ENCODE results near the gene MANBA.

Gene MANBA

DNA sequence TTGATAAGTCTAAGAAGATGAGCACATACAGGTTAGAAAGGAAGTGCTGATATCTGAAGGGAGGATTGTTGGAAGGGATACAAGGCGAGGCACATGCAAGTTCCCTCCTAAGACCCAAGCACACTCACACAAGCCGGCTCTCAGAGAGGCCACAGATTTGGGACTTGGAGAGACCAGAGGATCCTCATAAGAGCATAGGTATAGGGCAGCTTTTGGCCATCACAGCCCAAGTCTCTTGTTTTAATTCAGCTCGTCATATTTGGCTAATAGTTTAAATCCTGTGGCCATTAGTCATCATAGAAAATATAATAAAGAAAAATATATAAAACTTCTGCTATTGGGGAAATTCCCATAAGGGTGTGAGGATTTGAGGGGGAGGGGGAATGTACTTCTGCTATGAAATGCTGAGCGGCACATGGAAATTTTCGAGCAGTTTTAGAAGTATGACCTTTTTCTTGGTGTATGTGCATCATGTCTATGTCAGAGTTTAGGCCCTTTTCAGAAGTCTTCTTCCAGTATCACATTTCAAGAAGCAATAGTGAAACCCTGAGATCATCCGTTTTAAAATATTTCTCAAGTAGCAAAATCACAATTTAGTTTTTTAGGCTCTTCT lies 161.9 kb downstream of the MANBA start:
- no peak overlapping the region for H2AFZ ChIP-seq (ENCODE audit: low read length, unreplicated experiment)
- H3K36me3 ChIP-seq (ENCODE audit: insufficient read depth, low read length) = peaks cover 47% of the 10 kb centered on the region
- no peaks in the 10 kb centered on the region for H3K4me1 ChIP-seq (ENCODE audit: control insufficient read depth, insufficient read depth, low read length, unreplicated experiment)
- H3K4me3 ChIP-seq (ENCODE audit: low read depth, low read length) = no peak overlapping the region
- H3K27me3 ChIP-seq (ENCODE audit: insufficient read depth, low read length) = no peaks in the 10 kb centered on the region
- no peak overlapping the region for H3K27ac ChIP-seq (ENCODE audit: low read depth, low read length)
- no peaks in the 10 kb centered on the region for H3K79me2 ChIP-seq (ENCODE audit: control insufficient read depth, insufficient read depth, low read length, unreplicated experiment)

DNA sequence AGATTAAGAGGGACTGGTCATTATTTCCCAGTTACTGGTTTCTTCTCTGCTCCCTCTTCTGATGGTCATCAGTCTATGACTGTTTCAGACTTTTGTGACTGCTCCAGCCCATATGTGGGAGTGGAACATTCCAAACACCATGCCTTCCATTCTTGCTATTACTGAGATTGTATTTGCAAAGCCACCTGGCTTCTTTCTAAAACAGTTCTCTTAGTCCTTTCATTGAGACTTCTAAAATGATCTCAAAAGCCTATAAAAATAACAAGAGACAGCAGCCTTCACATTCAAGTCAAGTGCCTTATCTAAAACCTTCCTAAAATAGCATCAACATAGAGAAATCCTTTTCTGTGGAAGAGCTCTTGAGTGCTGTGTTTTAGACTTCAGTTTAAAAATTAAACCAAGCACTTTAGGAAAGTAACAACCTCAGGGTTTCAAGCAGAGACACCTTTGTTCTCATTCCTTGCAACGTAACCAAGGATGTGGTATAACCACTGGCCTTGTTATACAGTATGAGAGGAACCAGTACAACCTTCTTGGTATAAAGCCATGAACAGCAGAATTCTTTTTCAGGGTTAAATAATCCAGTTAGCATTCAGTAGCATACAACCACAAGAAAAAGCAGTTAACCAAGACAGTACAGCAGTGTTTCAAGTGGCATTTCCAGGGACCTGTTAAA lies 162.5 kb downstream of the MANBA start:
- Histone ChIP-seq H3K79me2 (ENCODE audit: control insufficient read depth, insufficient read depth, low read length, unreplicated experiment) (no peaks in the 10 kb centered on the region), H3K27ac (ENCODE audit: low read depth, low read length) (no peak overlapping the region), H2AFZ (ENCODE audit: low read length, unreplicated experiment) (no peak overlapping the region), H3K27me3 (ENCODE audit: insufficient read depth, low read length) (no peaks in the 10 kb centered on the region), H3K4me1 (ENCODE audit: control insufficient read depth, insufficient read depth, low read length, unreplicated experiment) (no peaks in the 10 kb centered on the region), H3K4me3 (ENCODE audit: low read depth, low read length) (no peak overlapping the region), H3K36me3 (ENCODE audit: insufficient read depth, low read length) (peaks cover 47% of the 10 kb centered on the region)

DNA sequence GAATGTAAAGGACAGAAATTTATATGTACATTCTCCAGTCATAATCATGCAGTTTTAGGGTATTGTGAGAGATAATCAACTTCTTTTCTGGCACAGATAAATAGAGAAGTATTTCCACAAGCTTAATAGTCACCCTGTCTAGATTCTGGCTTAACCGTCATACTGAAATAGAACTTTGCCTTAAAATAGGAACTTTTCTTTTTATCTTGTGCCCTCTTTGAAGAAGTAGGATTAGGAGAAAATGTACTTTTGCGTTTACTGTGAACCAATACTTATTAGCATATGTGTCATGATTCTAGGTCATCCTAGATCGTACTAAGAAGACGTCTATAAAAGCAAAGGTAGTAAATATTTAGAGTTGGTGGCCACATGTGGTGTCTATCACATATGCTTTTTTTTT lies 164.2 kb downstream of the MANBA start:
- Histone ChIP-seq H3K4me3 (ENCODE audit: low read depth, low read length) (no peak overlapping the region), H2AFZ (ENCODE audit: low read length, unreplicated experiment) (no peak overlapping the region), H3K27ac (ENCODE audit: low read depth, low read length) (no peak overlapping the region), H3K27me3 (ENCODE audit: insufficient read depth, low read length) (no peaks in the 10 kb centered on the region), H3K79me2 (ENCODE audit: control insufficient read depth, insufficient read depth, low read length, unreplicated experiment) (no peaks in the 10 kb centered on the region), H3K36me3 (ENCODE audit: insufficient read depth, low read length) (peaks cover 47% of the 10 kb centered on the region), H3K4me1 (ENCODE audit: control insufficient read depth, insufficient read depth, low read length, unreplicated experiment) (no peaks in the 10 kb centered on the region)

DNA sequence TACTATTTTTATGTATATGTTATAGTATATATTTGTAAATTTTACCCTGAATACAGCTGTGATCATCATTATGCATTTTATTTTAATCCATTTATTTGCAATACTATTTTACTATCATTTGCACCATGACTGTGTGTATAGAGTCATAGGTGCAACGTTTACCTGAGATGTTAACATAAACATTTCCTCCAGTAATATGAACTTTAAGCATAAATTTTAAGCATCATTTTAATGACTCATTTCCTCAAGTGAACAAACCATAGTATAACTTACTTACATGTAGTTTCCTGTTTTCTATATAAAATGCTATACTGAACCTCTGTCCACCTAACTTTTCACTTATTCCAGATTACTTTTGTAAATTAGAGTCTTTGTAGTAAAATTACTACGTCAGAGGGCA lies 166.8 kb downstream of the MANBA start:
- peaks cover 51% of the 10 kb centered on the region for H3K36me3 ChIP-seq (ENCODE audit: insufficient read depth, low read length)
- H3K27ac ChIP-seq (ENCODE audit: low read depth, low read length) = no peak overlapping the region
- no peaks in the 10 kb centered on the region for H3K27me3 ChIP-seq (ENCODE audit: insufficient read depth, low read length)
- H2AFZ ChIP-seq (ENCODE audit: low read length, unreplicated experiment) = no peak overlapping the region
- no peak overlapping the region for H3K4me3 ChIP-seq (ENCODE audit: low read depth, low read length)
- H3K79me2 ChIP-seq (ENCODE audit: control insufficient read depth, insufficient read depth, low read length, unreplicated experiment) = no peaks in the 10 kb centered on the region
- no peaks in the 10 kb centered on the region for H3K4me1 ChIP-seq (ENCODE audit: control insufficient read depth, insufficient read depth, low read length, unreplicated experiment)

DNA sequence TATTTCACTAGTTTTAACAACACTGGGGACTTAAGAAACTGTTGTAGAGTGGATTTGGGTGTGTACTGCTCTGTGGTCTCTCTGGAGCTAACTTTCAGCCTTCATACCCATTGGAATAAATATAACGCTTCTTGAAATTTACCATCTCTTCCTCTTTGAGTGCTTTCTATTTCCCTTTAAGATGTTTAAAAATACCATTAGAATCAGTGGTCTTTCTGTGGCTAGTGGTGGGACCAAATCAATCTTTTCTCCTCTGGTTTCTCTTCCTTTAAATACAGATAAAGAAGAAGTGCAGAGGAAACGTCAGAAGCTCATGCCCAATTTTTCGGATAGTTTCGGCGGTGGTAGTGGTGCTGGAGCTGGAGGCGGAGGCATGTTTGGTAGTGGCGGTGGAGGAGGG lies 167.6 kb downstream of the MANBA start:
- no peaks in the 10 kb centered on the region for H3K27me3 ChIP-seq (ENCODE audit: insufficient read depth, low read length)
- no peaks in the 10 kb centered on the region for H3K79me2 ChIP-seq (ENCODE audit: control insufficient read depth, insufficient read depth, low read length, unreplicated experiment)
- no peak overlapping the region for H2AFZ ChIP-seq (ENCODE audit: low read length, unreplicated experiment)
- peaks cover 53% of the 10 kb centered on the region for H3K36me3 ChIP-seq (ENCODE audit: insufficient read depth, low read length)
- H3K4me3 ChIP-seq (ENCODE audit: low read depth, low read length) = no peak overlapping the region
- no peaks in the 10 kb centered on the region for H3K4me1 ChIP-seq (ENCODE audit: control insufficient read depth, insufficient read depth, low read length, unreplicated experiment)
- H3K27ac ChIP-seq (ENCODE audit: low read depth, low read length) = no peak overlapping the region

DNA sequence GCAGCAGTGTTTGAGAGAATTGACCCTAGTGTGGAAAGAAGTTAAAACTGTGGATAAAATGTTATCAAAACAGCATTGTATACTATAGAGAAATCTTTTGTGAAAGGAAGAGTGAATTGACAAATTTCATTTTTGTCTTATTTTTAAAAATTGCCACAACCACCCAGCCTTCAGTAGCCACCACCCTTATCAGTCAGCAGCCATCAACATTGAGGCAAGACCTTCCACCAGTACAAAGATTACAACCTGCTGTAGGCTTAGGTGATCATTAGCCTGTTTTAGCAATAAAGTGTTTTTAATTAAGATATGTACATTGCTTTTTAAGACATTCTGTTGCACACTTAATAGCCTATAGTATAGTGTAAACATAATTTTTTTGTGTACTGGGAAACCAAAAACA lies 168.5 kb downstream of the MANBA start:
- Histone ChIP-seq H3K4me1 (ENCODE audit: control insufficient read depth, insufficient read depth, low read length, unreplicated experiment) (no peaks in the 10 kb centered on the region), H3K36me3 (ENCODE audit: insufficient read depth, low read length) (peaks cover 53% of the 10 kb centered on the region)

DNA sequence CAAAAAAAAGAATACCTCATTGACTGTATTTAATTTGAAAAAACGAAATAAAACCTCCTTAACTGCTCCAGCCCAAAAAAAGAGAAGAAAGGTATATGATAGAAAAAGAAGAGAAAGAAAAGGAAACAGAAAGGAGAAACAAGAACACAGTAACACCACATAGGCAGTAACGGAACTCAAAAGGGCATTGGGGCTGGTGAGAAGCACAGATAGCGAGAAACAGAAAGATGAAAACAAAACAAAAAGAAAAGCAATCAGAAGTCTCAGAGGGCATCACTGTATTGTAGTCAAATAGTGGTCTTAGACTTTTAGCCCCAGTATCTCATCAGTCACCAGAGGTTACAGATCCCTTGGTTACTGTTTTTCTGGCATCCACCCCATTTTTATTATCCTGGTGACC lies 171.0 kb downstream of the MANBA start:
- H2AFZ ChIP-seq (ENCODE audit: low read length, unreplicated experiment) = no peak overlapping the region
- no peaks in the 10 kb centered on the region for H3K4me1 ChIP-seq (ENCODE audit: control insufficient read depth, insufficient read depth, low read length, unreplicated experiment)
- H3K27ac ChIP-seq (ENCODE audit: low read depth, low read length) = no peak overlapping the region
- H3K79me2 ChIP-seq (ENCODE audit: control insufficient read depth, insufficient read depth, low read length, unreplicated experiment) = no peaks in the 10 kb centered on the region
- peaks cover 45% of the 10 kb centered on the region for H3K36me3 ChIP-seq (ENCODE audit: insufficient read depth, low read length)
- no peaks in the 10 kb centered on the region for H3K27me3 ChIP-seq (ENCODE audit: insufficient read depth, low read length)
- no peak overlapping the region for H3K4me3 ChIP-seq (ENCODE audit: low read depth, low read length)

More for the DNA sequence above, 168.5 kb downstream of the MANBA start:
- Histone ChIP-seq H3K27me3 (ENCODE audit: insufficient read depth, low read length) (no peaks in the 10 kb centered on the region), H3K4me3 (ENCODE audit: low read depth, low read length) (no peak overlapping the region), H3K79me2 (ENCODE audit: control insufficient read depth, insufficient read depth, low read length, unreplicated experiment) (no peaks in the 10 kb centered on the region), H2AFZ (ENCODE audit: low read length, unreplicated experiment) (no peak overlapping the region), H3K27ac (ENCODE audit: low read depth, low read length) (no peak overlapping the region)

DNA sequence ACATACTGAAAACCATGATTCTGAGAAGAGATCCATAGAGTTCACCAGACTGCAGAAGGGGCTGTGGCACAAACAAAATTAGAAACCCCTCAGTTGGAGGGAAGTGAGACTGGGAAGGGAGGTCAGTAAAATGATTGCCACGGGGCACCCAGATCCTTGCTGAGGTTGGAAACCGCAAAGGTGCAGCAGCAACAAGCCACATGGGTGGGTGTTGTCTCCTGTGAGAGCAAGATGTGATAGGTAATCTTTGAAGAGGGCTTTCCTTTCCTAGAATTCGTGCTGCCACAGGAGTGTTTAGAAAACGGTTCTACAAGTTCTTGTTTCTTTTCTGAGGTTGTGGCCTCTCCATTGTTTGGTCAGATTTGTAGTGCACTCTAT lies 174.1 kb downstream of the MANBA start:
- Histone ChIP-seq H3K27me3 (ENCODE audit: insufficient read depth, low read length) (no peaks in the 10 kb centered on the region), H3K4me1 (ENCODE audit: control insufficient read depth, insufficient read depth, low read length, unreplicated experiment) (no peaks in the 10 kb centered on the region), H3K4me3 (ENCODE audit: low read depth, low read length) (no peak overlapping the region), H3K27ac (ENCODE audit: low read depth, low read length) (no peak overlapping the region), H3K36me3 (ENCODE audit: insufficient read depth, low read length) (peaks cover 50% of the 10 kb centered on the region), H3K79me2 (ENCODE audit: control insufficient read depth, insufficient read depth, low read length, unreplicated experiment) (no peaks in the 10 kb centered on the region), H2AFZ (ENCODE audit: low read length, unreplicated experiment) (no peak overlapping the region)

DNA sequence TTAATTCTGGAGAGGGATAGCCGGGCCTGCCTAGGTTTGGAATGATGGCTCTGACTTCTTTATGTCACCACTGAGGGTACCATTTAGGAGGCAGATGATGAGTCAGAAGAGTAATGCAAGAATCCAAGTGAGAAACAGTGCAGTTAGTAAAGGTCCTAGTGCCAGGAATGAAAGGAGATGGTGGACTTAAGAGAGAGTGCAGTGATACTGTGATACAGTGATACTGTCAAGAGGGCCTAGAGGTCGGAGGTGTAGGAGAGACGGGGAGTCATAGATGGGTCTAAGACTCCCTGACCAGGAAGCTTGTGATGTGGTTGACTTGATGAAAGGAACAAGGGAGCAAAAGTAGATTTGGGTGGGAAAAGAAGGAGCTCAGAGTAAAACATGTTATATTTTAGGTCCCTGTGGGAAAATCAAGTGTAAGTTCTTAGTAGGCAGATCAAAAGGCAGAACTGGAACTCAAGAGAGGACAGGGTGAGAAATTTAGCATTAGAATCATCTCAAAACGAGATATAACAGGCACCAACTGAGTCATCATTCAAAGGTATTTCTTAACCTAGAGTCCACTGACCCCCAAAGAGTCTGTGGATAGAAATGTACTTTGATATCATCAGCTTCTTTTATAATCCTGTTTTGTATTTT lies 174.6 kb downstream of the MANBA start:
- peaks cover 50% of the 10 kb centered on the region for H3K36me3 ChIP-seq (ENCODE audit: insufficient read depth, low read length)
- H3K79me2 ChIP-seq (ENCODE audit: control insufficient read depth, insufficient read depth, low read length, unreplicated experiment) = no peaks in the 10 kb centered on the region
- H2AFZ ChIP-seq (ENCODE audit: low read length, unreplicated experiment) = no peak overlapping the region

DNA sequence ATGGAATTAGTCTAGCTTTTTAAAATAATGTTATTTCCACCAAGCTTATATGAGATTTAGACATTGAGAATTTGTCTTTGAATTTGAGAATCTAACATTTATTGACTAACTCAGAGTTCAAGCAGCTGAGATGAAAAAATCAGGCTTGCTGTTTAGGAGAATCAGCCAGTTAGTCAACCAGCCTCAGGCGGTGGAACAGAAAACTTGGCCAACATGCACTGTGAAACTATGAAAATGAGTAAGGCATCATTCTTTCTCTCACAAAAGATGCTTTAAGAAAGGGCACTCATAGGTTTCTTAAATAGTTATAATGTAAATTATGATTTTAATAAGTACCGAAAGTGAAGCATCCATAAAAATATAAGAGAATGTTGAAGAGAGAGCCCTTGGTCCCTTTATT lies 175.4 kb downstream of the MANBA start:
- Histone ChIP-seq H3K36me3 (ENCODE audit: insufficient read depth, low read length) (peaks cover 50% of the 10 kb centered on the region), H2AFZ (ENCODE audit: low read length, unreplicated experiment) (no peak overlapping the region), H3K27ac (ENCODE audit: low read depth, low read length) (no peak overlapping the region), H3K27me3 (ENCODE audit: insufficient read depth, low read length) (no peaks in the 10 kb centered on the region), H3K4me3 (ENCODE audit: low read depth, low read length) (no peak overlapping the region), H3K4me1 (ENCODE audit: control insufficient read depth, insufficient read depth, low read length, unreplicated experiment) (no peaks in the 10 kb centered on the region), H3K79me2 (ENCODE audit: control insufficient read depth, insufficient read depth, low read length, unreplicated experiment) (no peaks in the 10 kb centered on the region)

More for the DNA sequence above, 174.6 kb downstream of the MANBA start:
- no peaks in the 10 kb centered on the region for H3K4me1 ChIP-seq (ENCODE audit: control insufficient read depth, insufficient read depth, low read length, unreplicated experiment)
- no peak overlapping the region for H3K27ac ChIP-seq (ENCODE audit: low read depth, low read length)
- no peak overlapping the region for H3K4me3 ChIP-seq (ENCODE audit: low read depth, low read length)
- no peaks in the 10 kb centered on the region for H3K27me3 ChIP-seq (ENCODE audit: insufficient read depth, low read length)

DNA sequence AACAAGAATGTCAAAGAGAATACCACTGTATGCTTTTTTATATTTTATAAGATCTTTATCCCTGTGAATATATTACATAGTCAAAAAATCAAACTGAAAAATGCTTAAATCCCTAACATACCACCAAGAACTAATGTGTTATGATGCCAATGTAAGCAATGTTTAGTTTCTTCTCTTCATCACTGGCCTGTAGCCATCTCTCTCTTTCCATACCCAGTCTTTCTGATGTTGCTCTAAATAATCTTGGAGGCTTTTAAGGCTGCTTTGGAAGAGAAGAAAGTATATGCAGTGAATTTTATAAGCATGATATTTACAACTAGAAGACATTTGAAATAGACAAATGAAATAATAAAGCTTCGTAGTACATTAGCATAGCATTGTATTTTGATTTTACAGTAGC lies 176.7 kb downstream of the MANBA start:
- Histone ChIP-seq H3K4me3 (ENCODE audit: low read depth, low read length) (no peak overlapping the region), H3K27ac (ENCODE audit: low read depth, low read length) (no peak overlapping the region), H3K27me3 (ENCODE audit: insufficient read depth, low read length) (no peaks in the 10 kb centered on the region), H3K36me3 (ENCODE audit: insufficient read depth, low read length) (peaks cover 42% of the 10 kb centered on the region), H3K79me2 (ENCODE audit: control insufficient read depth, insufficient read depth, low read length, unreplicated experiment) (no peaks in the 10 kb centered on the region), H3K4me1 (ENCODE audit: control insufficient read depth, insufficient read depth, low read length, unreplicated experiment) (no peaks in the 10 kb centered on the region), H2AFZ (ENCODE audit: low read length, unreplicated experiment) (no peak overlapping the region)
